DND-41 (cell line): Measurements from ENCODE around the gene CLMN.

Experiments
- ATAC-seq: fragments of 200-7000 bp; cut with Tn5 transposase; 3 replicates; pipeline ENCODE4 v1.9.1; 2021; ENCODE audit warnings: low read depth; ENCODE audit not compliant: insufficient read depth
- DNase-seq: peaks from one replicate; pipeline ENCODE4 v3.0.0-alpha.2; 2020
- H2AFZ ChIP-seq: 2 replicates; pipeline ENCODE4 v1.6.0; 2012; ENCODE audit warnings: low read depth, low read length
- H3K27ac ChIP-seq: 2 replicates; pipeline ENCODE4 v1.5.1; 2012; ENCODE audit warnings: low read length, inconsistent platforms
- H3K27me3 ChIP-seq: fragments of 200-600 bp; sonication (generic); 2 replicates; pipeline ENCODE4 v1.6.0; 2012; ENCODE audit warnings: low read length, mild to moderate bottlenecking, inconsistent platforms; ENCODE audit not compliant: insufficient read depth, poor library complexity
- H3K36me3 ChIP-seq: 2 replicates; pipeline ENCODE4 v1.5.1; 2012; ENCODE audit warnings: low read length, inconsistent platforms; ENCODE audit not compliant: insufficient read depth
- H3K4me1 ChIP-seq: 2 replicates; pipeline ENCODE4 v1.5.1; 2012; ENCODE audit warnings: mild to moderate bottlenecking, low read length; ENCODE audit not compliant: insufficient read depth
- H3K4me2 ChIP-seq: 2 replicates; pipeline ENCODE4 v1.6.0; 2012; ENCODE audit warnings: mild to moderate bottlenecking, moderate library complexity, low read length, inconsistent platforms; ENCODE audit not compliant: insufficient read depth
- H3K4me3 ChIP-seq, 2 experiments: fragments of 200-600 bp in 1 of 2; shearing (Covaris generic) in 1 of 2; 2 replicates each; pipeline ENCODE4 v1.5.1; 2012 to 2016; ENCODE audit warnings: inconsistent platforms in 2 of 2, low read length in 2 of 2, mild to moderate bottlenecking in 2 of 2, low read depth in 1 of 2, moderate library complexity in 1 of 2
- H3K79me2 ChIP-seq: 2 replicates; pipeline ENCODE4 v1.6.0; 2012; ENCODE audit warnings: low read length, inconsistent platforms; ENCODE audit not compliant: insufficient read depth
- H3K9ac ChIP-seq: 2 replicates; pipeline ENCODE4 v1.6.0; 2012; ENCODE audit warnings: low read depth, mild to moderate bottlenecking, inconsistent platforms, low read length, moderate library complexity
- H3K9me3 ChIP-seq: 2 replicates; pipeline ENCODE4 v1.5.1; 2012; ENCODE audit warnings: low read length, moderate library complexity, mild to moderate bottlenecking, inconsistent platforms; ENCODE audit not compliant: insufficient read depth, severe bottlenecking
- H4K20me1 ChIP-seq: 2 replicates; pipeline ENCODE4 v1.6.0; 2012; ENCODE audit warnings: low read length; ENCODE audit not compliant: insufficient read depth
- EZH2 ChIP-seq: IDR thresholded peaks from 3 replicates; pipeline ENCODE4 v1.6.1; 2012; ENCODE audit warnings: borderline replicate concordance, low read depth, mild to moderate bottlenecking, moderate library complexity, low read length, inconsistent platforms; ENCODE audit not compliant: severe bottlenecking
- TF ChIP-seq, protein P1 (sequence below): IDR thresholded peaks from 2 replicates; pipeline ENCODE4 v1.5.1; 2012; ENCODE audit warnings: borderline replicate concordance, low read length, moderate library complexity, mild to moderate bottlenecking; ENCODE audit not compliant: poor library complexity, severe bottlenecking; ENCODE audit errors: extremely low read depth

Gene CLMN

GRCh38 chr14:95256002-95256775 lies 63.5 kb downstream of the CLMN start:
- no peaks in the 10 kb centered on the region for H3K4me1 ChIP-seq

DNA sequence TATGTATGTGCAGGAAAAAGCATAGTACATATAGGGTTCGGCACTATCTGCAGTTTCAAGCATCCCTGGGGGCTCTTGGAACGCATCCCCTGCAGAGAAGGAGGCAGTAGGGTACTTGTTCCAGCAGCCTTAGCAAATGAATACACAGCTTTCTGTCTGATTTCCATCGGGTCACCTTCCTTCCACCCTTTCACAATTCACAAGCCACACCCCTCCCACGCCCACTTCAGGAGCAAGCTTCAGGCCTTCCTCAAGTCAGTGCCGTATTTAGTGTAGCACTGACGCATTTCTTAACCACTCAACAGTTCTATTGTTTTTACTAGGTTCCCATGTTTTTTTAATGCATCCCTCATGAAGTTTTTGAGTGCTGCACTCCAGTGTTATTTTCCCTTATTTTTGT lies 64.2 kb downstream of the CLMN start:
- H3K4me3 ChIP-seq = no peak overlapping the region
- no peaks in the 10 kb centered on the region for H3K79me2 ChIP-seq
- no peak overlapping the region for H3K4me2 ChIP-seq
- H4K20me1 ChIP-seq = no peaks in the 10 kb centered on the region; the same call in 1 of the 2 replicates
- TF ChIP-seq, protein P1, sequence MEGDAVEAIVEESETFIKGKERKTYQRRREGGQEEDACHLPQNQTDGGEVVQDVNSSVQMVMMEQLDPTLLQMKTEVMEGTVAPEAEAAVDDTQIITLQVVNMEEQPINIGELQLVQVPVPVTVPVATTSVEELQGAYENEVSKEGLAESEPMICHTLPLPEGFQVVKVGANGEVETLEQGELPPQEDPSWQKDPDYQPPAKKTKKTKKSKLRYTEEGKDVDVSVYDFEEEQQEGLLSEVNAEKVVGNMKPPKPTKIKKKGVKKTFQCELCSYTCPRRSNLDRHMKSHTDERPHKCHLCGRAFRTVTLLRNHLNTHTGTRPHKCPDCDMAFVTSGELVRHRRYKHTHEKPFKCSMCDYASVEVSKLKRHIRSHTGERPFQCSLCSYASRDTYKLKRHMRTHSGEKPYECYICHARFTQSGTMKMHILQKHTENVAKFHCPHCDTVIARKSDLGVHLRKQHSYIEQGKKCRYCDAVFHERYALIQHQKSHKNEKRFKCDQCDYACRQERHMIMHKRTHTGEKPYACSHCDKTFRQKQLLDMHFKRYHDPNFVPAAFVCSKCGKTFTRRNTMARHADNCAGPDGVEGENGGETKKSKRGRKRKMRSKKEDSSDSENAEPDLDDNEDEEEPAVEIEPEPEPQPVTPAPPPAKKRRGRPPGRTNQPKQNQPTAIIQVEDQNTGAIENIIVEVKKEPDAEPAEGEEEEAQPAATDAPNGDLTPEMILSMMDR = no peak
- no peak overlapping the region for H3K27ac ChIP-seq
- no peaks in the 10 kb centered on the region for H3K36me3 ChIP-seq
- no peak overlapping the region for H2AFZ ChIP-seq
- no peaks in the 10 kb centered on the region for H3K27me3 ChIP-seq
- H3K4me1 ChIP-seq = no peaks in the 10 kb centered on the region
- DNase-seq (no peak), ATAC-seq (no peak)
- H3K9ac ChIP-seq = no peak overlapping the region
- no peaks in the 10 kb centered on the region for H3K9me3 ChIP-seq

More at GRCh38 chr14:95256002-95256775, 63.5 kb downstream of the CLMN start:
- Histone ChIP-seq H3K9ac (no peak overlapping the region), H3K27ac (no peak overlapping the region), H3K79me2 (no peaks in the 10 kb centered on the region), H4K20me1 (no peaks in the 10 kb centered on the region; the same call in 1 of the 2 replicates), H3K4me2 (no peak overlapping the region), H2AFZ (no peak overlapping the region), H3K36me3 (no peaks in the 10 kb centered on the region), H3K4me3 (no peak overlapping the region), H3K27me3 (no peaks in the 10 kb centered on the region), H3K9me3 (no peaks in the 10 kb centered on the region)
- TF ChIP-seq, protein P1 = no peak
- no peak for TF ChIP-seq EZH2
- no peak for ATAC-seq
- DNase-seq = no peak

GRCh38 chr14:95255013-95255412 lies 64.7 kb downstream of the CLMN start:
- Histone ChIP-seq H3K9me3 (no peaks in the 10 kb centered on the region), H2AFZ (no peak overlapping the region), H3K79me2 (no peaks in the 10 kb centered on the region), H3K4me2 (no peak overlapping the region), H3K36me3 (no peaks in the 10 kb centered on the region), H3K4me1 (no peaks in the 10 kb centered on the region), H3K27ac (no peak overlapping the region), H3K27me3 (no peaks in the 10 kb centered on the region), H3K4me3 (no peak overlapping the region), H4K20me1 (no peaks in the 10 kb centered on the region; the same call in 1 of the 2 replicates), H3K9ac (no peak overlapping the region)
- DNase-seq = no peak
- ATAC-seq = no peak
- no peak for TF ChIP-seq EZH2
- TF ChIP-seq, protein P1 = no peak
